IPS-20b (cell line): Measurements from ENCODE around the gene MAFB.

ENCODE experiments used
- H3K27ac ChIP-seq: one replicate; pipeline ENCODE4 v1.5.1; 2013; ENCODE audit warnings: low read length
- H3K27me3 ChIP-seq: 2 replicates; pipeline ENCODE4 v1.6.1; 2013; ENCODE audit warnings: mild to moderate bottlenecking, low read length, inconsistent platforms; ENCODE audit not compliant: insufficient read depth
- H3K36me3 ChIP-seq: 2 replicates; pipeline ENCODE4 v1.6.1; 2013; ENCODE audit warnings: low read depth, mild to moderate bottlenecking, inconsistent platforms, low read length, moderate library complexity; ENCODE audit not compliant: insufficient read depth
- H3K4me1 ChIP-seq: 2 replicates; pipeline ENCODE4 v1.6.1; 2013; ENCODE audit warnings: mild to moderate bottlenecking, control low read depth, inconsistent platforms, low read length, moderate library complexity; ENCODE audit not compliant: insufficient read depth
- H3K4me3 ChIP-seq: 2 replicates; pipeline ENCODE4 v1.5.1; 2013; ENCODE audit warnings: mild to moderate bottlenecking, low read length, inconsistent platforms
- H3K9ac ChIP-seq: 2 replicates; pipeline ENCODE4 v1.6.1; 2013; ENCODE audit warnings: low read depth, mild to moderate bottlenecking, inconsistent platforms, low read length, moderate library complexity
- H3K9me3 ChIP-seq: 2 replicates; pipeline ENCODE4 v1.6.1; 2013; ENCODE audit warnings: mild to moderate bottlenecking, low read depth, low read length, inconsistent platforms; ENCODE audit not compliant: insufficient read depth

Gene MAFB

GRCh38 chr20:40666336-40666735 lies 22.7 kb downstream of the MAFB start:
- no peak overlapping the region for H3K4me3 ChIP-seq
- no peak overlapping the region for H3K9ac ChIP-seq

GRCh38 chr20:40664891-40665290 lies 24.1 kb downstream of the MAFB start:
- Histone ChIP-seq H3K27ac (no peak overlapping the region), H3K27me3 (no peaks in the 10 kb centered on the region; the same call in 1 of the 2 replicates), H3K4me1 (no peaks in the 10 kb centered on the region)

More at GRCh38 chr20:40666336-40666735, 22.7 kb downstream of the MAFB start:
- Histone ChIP-seq H3K4me1 (no peaks in the 10 kb centered on the region), H3K27me3 (no peaks in the 10 kb centered on the region; the same call in 1 of the 2 replicates), H3K27ac (no peak overlapping the region), H3K36me3 (no peaks in the 10 kb centered on the region), H3K9me3 (no peaks in the 10 kb centered on the region)

GRCh38 chr20:40663991-40664880 lies 24.8 kb downstream of the MAFB start:
- Histone ChIP-seq H3K4me3 (no peak overlapping the region), H3K9me3 (no peaks in the 10 kb centered on the region), H3K27me3 (no peaks in the 10 kb centered on the region; the same call in 1 of the 2 replicates), H3K36me3 (no peaks in the 10 kb centered on the region), H3K9ac (no peak overlapping the region), H3K27ac (no peak overlapping the region), H3K4me1 (no peaks in the 10 kb centered on the region)

More at GRCh38 chr20:40664891-40665290, 24.1 kb downstream of the MAFB start:
- no peak overlapping the region for H3K4me3 ChIP-seq
- no peaks in the 10 kb centered on the region for H3K36me3 ChIP-seq
- H3K9ac ChIP-seq = no peak overlapping the region
- H3K9me3 ChIP-seq = no peaks in the 10 kb centered on the region

- Histone ChIP-seq H3K4me1 (no peaks in the 10 kb centered on the region), H3K36me3 (no peaks in the 10 kb centered on the region), H3K4me3 (no peak overlapping the region), H3K27ac (no peak overlapping the region), H3K9ac (no peak overlapping the region), H3K27me3 (no peaks in the 10 kb centered on the region; the same call in 1 of the 2 replicates), H3K9me3 (no peaks in the 10 kb centered on the region)
Observed at GRCh38 chr20:40663304-40663790, 25.7 kb downstream of the MAFB start.

GRCh38 chr20:40659567-40659966 lies 29.5 kb downstream of the MAFB start:
- Histone ChIP-seq H3K27me3 (no peaks in the 10 kb centered on the region; the same call in 1 of the 2 replicates), H3K36me3 (no peaks in the 10 kb centered on the region), H3K4me3 (no peak overlapping the region), H3K27ac (no peak overlapping the region), H3K9ac (no peak overlapping the region), H3K9me3 (no peaks in the 10 kb centered on the region), H3K4me1 (no peaks in the 10 kb centered on the region)

GRCh38 chr20:40658509-40658908 lies 30.5 kb downstream of the MAFB start:
- Histone ChIP-seq H3K4me3 (no peak overlapping the region), H3K4me1 (no peaks in the 10 kb centered on the region), H3K36me3 (no peaks in the 10 kb centered on the region), H3K9me3 (no peaks in the 10 kb centered on the region), H3K27me3 (no peaks in the 10 kb centered on the region; the same call in 1 of the 2 replicates), H3K27ac (no peak overlapping the region), H3K9ac (no peak overlapping the region)

- H3K36me3 ChIP-seq = no peaks in the 10 kb centered on the region
- H3K4me1 ChIP-seq = no peaks in the 10 kb centered on the region
- no peaks in the 10 kb centered on the region for H3K27me3 ChIP-seq
- no peak overlapping the region for H3K4me3 ChIP-seq
- H3K27ac ChIP-seq = no peak overlapping the region
- no peak overlapping the region for H3K9ac ChIP-seq
- H3K9me3 ChIP-seq = no peaks in the 10 kb centered on the region
Observed at GRCh38 chr20:40657526-40657925, 31.5 kb downstream of the MAFB start.

GRCh38 chr20:40655451-40655850 lies 33.6 kb downstream of the MAFB start:
- H3K36me3 ChIP-seq = no peaks in the 10 kb centered on the region
- H3K4me3 ChIP-seq = no peak overlapping the region
- H3K9ac ChIP-seq = no peak overlapping the region
- H3K4me1 ChIP-seq = no peaks in the 10 kb centered on the region
- H3K27ac ChIP-seq = no peak overlapping the region
- no peaks in the 10 kb centered on the region for H3K27me3 ChIP-seq
- no peaks in the 10 kb centered on the region for H3K9me3 ChIP-seq

GRCh38 chr20:40654876-40655275 lies 34.2 kb downstream of the MAFB start:
- Histone ChIP-seq H3K4me1 (no peaks in the 10 kb centered on the region), H3K36me3 (no peaks in the 10 kb centered on the region), H3K9me3 (no peaks in the 10 kb centered on the region), H3K27me3 (no peaks in the 10 kb centered on the region), H3K27ac (no peak overlapping the region), H3K4me3 (no peak overlapping the region), H3K9ac (no peak overlapping the region)

GRCh38 chr20:40652441-40652987 lies 36.5 kb downstream of the MAFB start:
- H3K36me3 ChIP-seq = no peaks in the 10 kb centered on the region
- no peak overlapping the region for H3K9ac ChIP-seq
- no peaks in the 10 kb centered on the region for H3K9me3 ChIP-seq
- H3K4me3 ChIP-seq = no peak overlapping the region
- H3K27ac ChIP-seq = no peak overlapping the region
- no peaks in the 10 kb centered on the region for H3K4me1 ChIP-seq
- H3K27me3 ChIP-seq = no peaks in the 10 kb centered on the region

GRCh38 chr20:40651151-40651550 lies 37.9 kb downstream of the MAFB start:
- Histone ChIP-seq H3K27me3 (no peaks in the 10 kb centered on the region), H3K27ac (no peak overlapping the region), H3K4me3 (no peak overlapping the region), H3K36me3 (no peaks in the 10 kb centered on the region), H3K9ac (no peak overlapping the region), H3K4me1 (no peaks in the 10 kb centered on the region), H3K9me3 (no peaks in the 10 kb centered on the region)

- H3K27me3 ChIP-seq = no peaks in the 10 kb centered on the region
- H3K4me1 ChIP-seq = no peaks in the 10 kb centered on the region
- H3K9ac ChIP-seq = no peak overlapping the region
- no peak overlapping the region for H3K27ac ChIP-seq
- H3K9me3 ChIP-seq = no peaks in the 10 kb centered on the region
- H3K36me3 ChIP-seq = no peaks in the 10 kb centered on the region
- no peak overlapping the region for H3K4me3 ChIP-seq
Observed at GRCh38 chr20:40650707-40651106, 38.3 kb downstream of the MAFB start.
